Fibroblast of skin of right biceps (primary cell): ENCODE data around the gene ANO2.

ENCODE experiments used
- DNase-seq: peaks from one replicate; pipeline ENCODE4 v3.0.0-alpha.2; 2013

The ANO2 gene

DNA sequence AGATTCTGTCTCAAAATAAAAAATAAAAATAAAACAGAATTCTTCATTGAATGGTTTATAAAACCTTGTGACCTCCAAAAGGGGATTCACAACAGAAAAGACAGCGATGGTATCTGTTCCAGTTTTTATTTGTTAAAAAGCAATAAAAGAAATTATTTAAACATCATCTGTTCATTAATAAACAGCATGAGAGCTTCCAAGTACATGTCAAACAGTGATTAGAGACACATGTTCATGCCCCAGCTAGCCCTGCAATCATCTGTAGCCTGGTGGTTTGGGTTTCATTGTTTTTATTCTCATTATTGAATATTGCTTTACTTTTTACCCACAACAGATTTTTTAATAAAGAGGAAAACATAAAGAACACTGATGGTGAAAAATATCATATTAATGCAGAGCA is 173.3 kb downstream of the ANO2 start:
- no peak for DNase-seq

DNA sequence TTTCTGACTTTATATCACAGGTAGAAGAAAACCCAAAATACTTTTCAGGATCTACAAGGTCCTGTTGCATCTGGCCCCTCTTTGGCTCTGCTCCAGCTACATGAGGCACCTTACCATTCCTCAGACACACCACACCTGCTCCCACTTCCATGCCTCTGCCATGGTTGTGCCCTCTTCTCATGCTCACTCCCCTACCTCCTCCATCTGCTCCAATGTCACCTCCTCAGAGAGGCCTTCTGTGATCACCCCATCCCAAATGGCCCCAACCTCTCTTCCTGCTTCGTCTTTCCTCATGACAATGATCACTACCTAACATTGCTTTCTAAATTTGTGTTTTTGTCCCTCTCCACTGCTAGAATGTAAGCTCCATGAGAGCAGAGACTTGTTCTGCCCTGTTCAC is 174.3 kb downstream of the ANO2 start:
- no peak for DNase-seq

DNA sequence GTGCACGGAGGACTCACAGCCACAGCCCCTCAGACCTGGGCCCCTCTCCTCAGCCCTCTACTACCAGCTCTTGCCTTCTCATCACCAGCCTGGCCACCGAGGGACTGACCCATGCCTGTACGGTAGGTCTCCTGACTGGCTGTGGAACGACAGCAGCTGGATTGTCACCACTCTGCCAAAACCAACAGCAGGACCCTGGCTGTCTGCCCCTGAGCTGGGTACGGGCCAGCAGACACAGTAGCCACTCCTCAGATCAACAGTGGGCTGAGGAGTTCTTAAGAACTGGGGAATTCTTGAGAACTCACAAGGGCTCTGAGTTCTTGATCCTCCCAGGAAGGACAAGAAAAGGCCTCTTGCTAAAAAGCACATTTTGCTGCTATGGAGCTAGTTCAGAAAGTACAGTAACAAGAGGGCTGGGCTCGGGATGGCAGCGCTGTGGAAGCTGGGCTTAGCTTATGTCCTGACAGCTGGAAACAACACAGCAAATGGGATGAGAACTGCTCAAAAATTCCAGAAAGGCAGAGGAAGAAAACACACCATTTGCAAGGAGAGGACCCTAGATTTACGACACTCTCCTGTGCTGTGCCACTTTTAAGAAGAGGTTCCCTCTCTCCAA is 176.4 kb downstream of the ANO2 start:
- DNase-seq: no peak

- no peak for DNase-seq
These were observed 176.9 kb downstream of the ANO2 start for GRCh38 chr12:5768171-5768570.

- DNase-seq: no peak
These were observed 186.7 kb downstream of the ANO2 start for GRCh38 chr12:5758347-5758746.

GRCh38 chr12:5756338-5756842 is 188.7 kb downstream of the ANO2 start:
- no peak for DNase-seq

- DNase-seq: no peak
These were observed 197.0 kb downstream of the ANO2 start for GRCh38 chr12:5748027-5748426.

DNA sequence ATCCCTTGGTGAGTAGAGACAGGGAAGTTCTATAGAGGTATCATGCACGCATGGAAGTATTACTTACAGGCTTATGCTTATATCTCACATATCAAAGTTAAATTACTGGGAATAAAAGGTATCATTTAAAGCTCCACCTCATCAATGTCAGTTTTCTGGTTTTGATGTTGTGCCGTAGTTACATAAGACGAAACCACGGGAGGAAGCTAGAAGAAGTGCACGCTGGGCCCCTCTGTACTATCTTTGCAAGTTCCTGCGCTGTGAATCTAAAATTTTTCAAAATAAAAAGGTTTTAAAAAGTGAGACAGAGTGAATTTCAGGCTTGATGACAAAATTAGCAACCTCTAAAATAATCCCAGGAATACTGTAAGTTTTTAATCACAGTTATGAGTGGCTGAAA is 198.1 kb downstream of the ANO2 start:
- no peak for DNase-seq

DNA sequence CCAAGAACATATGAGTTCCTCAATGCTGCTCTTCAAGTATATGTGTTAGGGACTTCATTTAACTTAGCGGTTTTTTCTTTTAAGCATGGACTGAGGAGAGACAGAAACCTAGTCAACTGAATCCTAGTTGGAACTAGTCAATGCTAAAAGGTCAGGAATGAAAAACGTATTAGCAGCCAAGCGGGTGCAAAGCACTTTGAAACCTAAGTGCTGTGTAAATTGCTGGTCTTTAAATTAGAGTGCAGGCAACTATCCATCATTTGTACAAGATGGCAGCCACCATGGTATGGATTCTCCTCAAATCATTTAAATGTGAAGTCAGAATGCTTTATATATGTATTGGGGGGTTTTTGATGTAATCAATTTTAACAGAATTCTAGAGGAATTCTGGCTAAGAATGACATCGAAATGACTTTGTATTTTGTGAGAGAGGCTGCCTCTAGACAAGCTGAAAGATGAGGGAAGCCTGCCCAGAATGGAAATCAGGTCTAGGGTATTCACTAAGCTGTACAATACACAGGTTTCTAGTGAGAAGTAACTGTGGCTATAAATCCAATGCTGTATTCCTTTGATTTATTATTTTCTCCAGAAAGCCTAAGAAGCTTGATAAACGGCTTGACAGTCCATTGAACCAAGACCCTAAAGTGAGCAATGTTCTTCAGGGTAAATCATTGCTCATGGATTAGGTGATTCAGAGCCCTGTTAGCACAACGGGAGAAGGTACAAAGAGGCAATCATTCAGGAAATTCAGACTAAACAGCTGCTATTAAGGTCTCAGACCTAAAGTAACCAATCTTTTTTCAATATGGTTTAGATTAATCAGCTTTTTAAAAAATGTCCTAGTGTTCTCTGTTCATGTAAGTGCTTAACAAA is 198.8 kb downstream of the ANO2 start:
- no peak for DNase-seq

- peak; percentile 65 for DNase-seq
These were observed 199.7 kb downstream of the ANO2 start for GRCh38 chr12:5745251-5745888.

- DNase-seq: no peak
These were observed 202.8 kb downstream of the ANO2 start for GRCh38 chr12:5742258-5742657.

- DNase-seq: no peak
These were observed 205.1 kb downstream of the ANO2 start for GRCh38 chr12:5739917-5740316.

GRCh38 chr12:5737778-5738177 is 207.3 kb downstream of the ANO2 start:
- no peak for DNase-seq

DNA sequence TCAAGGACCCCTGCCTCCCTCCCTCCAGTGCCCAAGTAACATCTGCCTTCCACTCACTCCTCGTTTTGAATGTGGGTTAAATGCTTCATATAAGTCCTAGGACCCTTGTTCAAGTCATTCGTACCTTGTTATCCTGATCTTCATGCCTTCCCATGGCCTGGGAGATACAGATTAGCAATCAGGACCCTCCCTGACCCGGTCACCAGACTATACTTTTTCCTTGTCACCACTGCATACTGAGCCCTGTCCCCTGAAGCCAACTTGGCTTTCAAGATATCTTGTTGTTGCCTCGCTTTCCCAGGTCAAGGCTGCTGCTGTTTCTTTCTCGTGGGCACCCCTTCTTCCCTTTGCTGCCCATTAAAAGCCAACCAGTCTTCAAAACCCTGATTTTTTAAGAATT is 208.5 kb downstream of the ANO2 start:
- DNase-seq: no peak

DNA sequence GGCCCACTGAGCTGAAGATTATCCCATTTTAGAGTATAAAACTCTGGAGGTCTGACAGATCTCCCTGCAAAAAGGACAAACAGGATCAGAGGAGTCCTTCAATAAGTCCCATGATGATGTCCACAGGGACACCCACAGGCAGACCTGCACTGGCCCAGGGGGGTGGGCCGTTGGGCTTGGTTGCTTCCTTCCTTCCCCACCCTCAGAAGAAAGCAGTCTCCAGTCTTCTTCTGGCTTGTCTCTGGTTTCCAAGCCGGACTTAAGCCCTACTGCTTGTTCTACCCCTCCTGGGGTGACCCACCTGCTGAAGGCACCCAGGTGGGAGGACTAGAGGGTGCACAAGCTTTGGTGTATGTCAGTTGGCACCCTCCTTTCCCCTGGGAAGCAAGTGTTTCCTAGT is 209.0 kb downstream of the ANO2 start:
- no peak for DNase-seq

DNA sequence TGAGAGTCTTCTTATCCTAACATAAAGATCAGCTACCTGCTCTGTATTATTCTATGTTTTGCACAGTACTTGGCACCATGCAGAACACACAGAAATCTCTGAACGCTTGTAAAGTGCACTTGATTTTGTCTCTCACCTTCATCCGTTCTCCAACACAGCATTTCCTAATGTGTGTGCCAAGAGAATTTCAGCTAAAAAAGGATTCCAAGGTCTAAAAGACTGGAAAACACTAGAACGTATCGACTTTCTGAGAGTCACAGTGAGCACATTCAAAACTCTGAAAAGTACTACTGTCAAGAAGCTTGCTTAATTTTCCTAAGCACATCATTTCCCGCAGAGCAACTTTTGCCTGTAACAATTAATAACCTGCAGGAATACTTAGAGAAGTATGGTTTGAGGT is 211.1 kb downstream of the ANO2 start:
- no peak for DNase-seq

DNA sequence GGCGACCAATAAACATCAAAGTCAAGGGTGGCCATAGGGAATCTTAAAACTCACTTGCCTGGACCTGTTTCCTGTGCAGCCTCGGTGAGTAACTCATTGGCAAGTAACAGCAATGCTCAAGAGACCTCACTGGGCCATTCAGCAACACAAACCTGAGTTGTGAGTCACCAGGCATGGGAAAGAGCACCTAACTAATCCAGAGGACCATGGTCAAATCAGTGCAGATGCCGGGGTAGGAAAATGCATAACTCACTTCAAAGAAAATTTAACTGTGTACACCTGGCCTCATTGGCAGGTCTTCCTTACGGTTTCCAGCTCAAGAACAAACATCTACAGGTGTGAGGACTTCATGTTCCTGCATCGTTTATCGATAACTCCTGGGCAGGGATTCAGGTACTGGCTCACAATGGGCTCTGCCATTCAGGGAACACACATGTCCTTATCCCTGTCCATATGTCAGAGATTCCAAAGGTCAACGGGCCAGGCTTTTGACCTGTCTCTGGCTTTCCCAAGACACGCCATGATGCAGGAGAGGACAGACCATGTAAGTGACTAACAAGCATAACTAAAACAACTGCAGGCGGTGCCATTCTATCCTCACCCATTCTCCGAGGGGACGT is 211.8 kb downstream of the ANO2 start:
- peak; percentile 51 for DNase-seq

DNA sequence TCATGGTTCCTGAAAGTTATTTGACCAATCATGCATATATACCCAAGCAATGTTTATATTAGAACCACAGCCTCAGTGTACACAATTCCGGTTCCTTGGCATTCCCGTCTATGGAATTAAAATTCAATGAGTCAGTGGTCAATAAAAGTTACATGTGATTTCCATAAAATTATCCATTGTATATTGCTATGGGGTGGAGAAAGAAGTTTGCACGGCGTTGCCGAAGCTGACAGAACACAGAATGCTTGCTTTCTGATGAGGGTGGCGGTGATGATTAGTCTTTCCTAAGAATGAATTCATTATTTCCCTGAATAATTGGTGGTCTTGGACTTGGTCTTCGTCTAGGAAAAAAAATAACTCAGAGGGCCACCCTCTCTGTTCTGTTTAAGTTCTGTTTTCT is 214.1 kb downstream of the ANO2 start:
- no peak for DNase-seq

GRCh38 chr12:5723711-5724252 is 221.3 kb downstream of the ANO2 start:
- no peak for DNase-seq

- no peak for DNase-seq
These were observed 222.0 kb downstream of the ANO2 start for GRCh38 chr12:5723071-5723470.

DNA sequence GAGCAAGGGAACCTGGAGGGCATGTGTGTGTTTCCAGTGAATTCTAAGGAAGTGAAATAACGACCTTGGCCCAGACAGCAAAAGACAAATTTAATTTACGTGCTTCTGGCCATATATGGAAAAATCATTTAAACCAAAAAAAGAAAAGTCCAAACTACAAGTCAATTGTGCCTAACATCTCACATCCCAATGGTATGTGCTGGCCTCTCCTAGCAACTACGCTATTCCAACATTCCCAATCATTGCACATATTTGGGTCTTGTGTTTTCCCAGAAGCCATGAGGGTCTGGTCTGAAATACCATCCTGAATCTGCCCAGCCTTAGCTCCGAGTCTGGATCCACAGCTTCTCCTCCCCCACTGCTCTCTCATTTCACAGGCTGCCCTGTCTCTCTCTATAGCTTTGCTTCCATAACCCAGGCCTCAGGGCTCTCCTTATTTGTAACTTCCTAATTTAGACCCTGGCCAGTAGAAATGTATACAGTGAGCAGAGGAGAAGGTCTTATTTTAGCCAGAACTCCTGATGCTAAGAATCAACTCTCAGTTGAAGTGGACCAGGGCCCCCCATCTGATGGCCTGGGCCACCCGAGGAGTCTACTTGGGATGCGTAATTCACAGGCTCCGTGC is 224.6 kb downstream of the ANO2 start:
- peak; percentile 34 for DNase-seq

GRCh38 chr12:5718680-5719079 is 226.4 kb downstream of the ANO2 start:
- DNase-seq: no peak

- DNase-seq: no peak
These were observed 227.0 kb downstream of the ANO2 start for GRCh38 chr12:5718073-5718472.
